Smooth muscle cell (in vitro differentiated cells): ENCODE results near the gene CTSW. TPM values are rescaled to one million over a fixed set of nuclear protein-coding genes. Genes with fewer than 3 reads are reported as not detected.

Source experiments
- DNase-seq: peaks from one replicate; lab custom pipeline; 2025; ENCODE audit not compliant: unreplicated experiment; lab: John Stamatoyannopoulos, UW
- H2AFZ ChIP-seq: fragments of 200-600 bp; sonication (generic); 2 replicates; pipeline ENCODE4 v1.6.0; 2016; ENCODE audit warnings: antibody characterized with exemption, low read depth, mild to moderate bottlenecking
- H3F3A ChIP-seq: fragments of 200-600 bp; sonication (generic); 2 replicates; pipeline ENCODE4 v1.6.0; 2017; ENCODE audit warnings: antibody characterized with exemption, low read depth
- H3K27ac ChIP-seq: fragments of 200-600 bp; sonication (generic); 2 replicates; pipeline ENCODE4 v1.5.1; 2016; ENCODE audit warnings: low read depth, mild to moderate bottlenecking
- H3K27me3 ChIP-seq: fragments of 200-600 bp; sonication (generic); 2 replicates; pipeline ENCODE4 v1.6.1; 2016; ENCODE audit warnings: low read depth, mild to moderate bottlenecking
- H3K36me3 ChIP-seq: fragments of 200-600 bp; sonication (generic); 2 replicates; pipeline ENCODE4 v1.5.1; 2016; ENCODE audit warnings: low read depth
- H3K4me1 ChIP-seq: fragments of 200-600 bp; sonication (generic); 2 replicates; pipeline ENCODE4 v1.5.1; 2016; ENCODE audit warnings: low read depth
- H3K4me2 ChIP-seq: fragments of 200-600 bp; sonication (generic); 2 replicates; pipeline ENCODE4 v1.6.0; 2016; ENCODE audit warnings: mild to moderate bottlenecking
- H3K4me3 ChIP-seq: fragments of 200-600 bp; sonication (generic); 2 replicates; pipeline ENCODE4 v1.5.1; 2016; ENCODE audit warnings: mild to moderate bottlenecking
- H3K79me2 ChIP-seq: fragments of 200-600 bp; sonication (generic); 2 replicates; pipeline ENCODE4 v1.6.0; 2016; ENCODE audit warnings: low read depth, mild to moderate bottlenecking
- H3K9ac ChIP-seq: fragments of 200-600 bp; sonication (generic); 2 replicates; pipeline ENCODE4 v1.6.0; 2016; ENCODE audit warnings: low read depth
- H3K9me3 ChIP-seq: fragments of 200-600 bp; sonication (generic); replicated peaks from 2 replicates; pipeline ENCODE4 v1.5.1; 2016; ENCODE audit warnings: low read depth
- H4K20me1 ChIP-seq: fragments of 200-600 bp; sonication (generic); 2 replicates; pipeline ENCODE4 v1.6.0; 2016; ENCODE audit warnings: low read depth
- CTCF ChIP-seq: fragments of 200-600 bp; sonication (generic); IDR thresholded peaks from 2 replicates; pipeline ENCODE4 v1.5.1; 2017; ENCODE audit warnings: borderline replicate concordance, mild to moderate bottlenecking, antibody characterized with exemption; ENCODE audit not compliant: insufficient read depth, poor library complexity, severe bottlenecking
- WGBS: methylation state at CpG from one replicate; pipeline ENCODE4 v1.1.7; 2016; ENCODE audit warnings: low lambda C conversion rate; 5-methylcytosine and 5-hydroxymethylcytosine counted together
- polyA plus RNA-seq: library from polyadenylated mRNA; unstranded; fragments of >200 nt; fragmentation: Nextera tagmentation; extraction: Ambion mirVana; gene quantifications from 2 replicates; pipeline ENCODE4 v1.2.1, GENCODE V29; 2016
- total RNA-seq: library from RNA; depleted of rRNA; stranded (reverse); fragments of >200 nt; gene quantifications from 2 replicates; pipeline ENCODE4 v1.2.3, GENCODE V29; 2014

CTSW gene
- total and polyA plus RNA-seq, 2 experiments from 2014 or later: not detected

DNA sequence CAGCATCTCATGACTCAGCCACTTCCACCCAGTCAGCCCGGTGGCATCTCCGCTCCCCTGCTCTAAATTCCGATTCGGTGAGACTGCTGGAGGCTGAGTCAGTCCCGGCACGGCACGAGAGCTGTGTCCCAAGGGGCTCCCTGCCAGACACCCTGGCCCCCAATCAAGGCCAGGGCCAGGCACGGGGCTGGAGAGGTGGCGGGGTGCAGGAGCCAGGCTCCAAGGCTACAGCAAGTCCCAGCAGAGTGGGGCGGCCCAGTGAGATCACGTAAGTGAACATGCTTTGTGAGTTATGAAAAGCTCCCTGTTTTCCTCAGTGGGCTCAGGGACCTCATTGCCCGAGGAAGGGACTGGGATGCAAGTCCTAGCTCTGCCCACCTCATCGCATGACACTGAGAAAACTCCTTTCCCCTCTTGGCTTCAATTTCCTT lies 36.2 kb downstream of the CTSW start:
- Histone ChIP-seq H3K4me2 (peak overlapping the region; percentile 93), H3K36me3 (no peaks in the 10 kb centered on the region), H3K4me3 (peak overlapping the region; percentile 6), H2AFZ (no peak overlapping the region), H3K4me1 (peaks cover 19% of the 10 kb centered on the region), H3K9me3 (no peaks in the 10 kb centered on the region), H3K27ac (peak overlapping the region; percentile 97), H3K9ac (peak overlapping the region; percentile 98), H3K27me3 (no peaks in the 10 kb centered on the region), H4K20me1 (peaks cover 6% of the 10 kb centered on the region), H3K79me2 (peaks cover 34% of the 10 kb centered on the region), H3F3A (peaks cover 26% of the 10 kb centered on the region)
- 4% methylated on average over 13 of the region's 13 CpGs for WGBS
- TF ChIP-seq CTCF: no peak
- DNase-seq: peak; percentile 86

DNA sequence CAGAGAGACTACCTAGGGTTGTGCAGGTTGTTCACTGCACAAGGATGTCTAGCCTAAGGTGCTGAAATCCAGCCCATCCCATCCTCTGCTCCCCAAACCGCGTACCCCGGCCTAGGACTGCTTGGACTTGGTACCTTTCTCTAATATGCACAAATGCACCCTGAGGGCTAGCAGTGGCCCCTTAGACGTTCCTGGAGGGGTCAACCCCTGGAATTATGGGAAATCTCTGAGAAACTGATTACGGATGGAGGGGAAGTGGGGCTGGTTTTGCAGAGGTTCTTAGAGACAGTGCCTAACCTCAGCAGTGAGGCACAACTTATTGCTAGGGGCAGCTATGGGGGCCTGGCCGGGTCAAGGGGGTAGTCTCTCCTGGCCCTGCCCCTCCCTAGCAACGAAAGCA lies 36.8 kb downstream of the CTSW start:
- DNase-seq: no peak

GRCh38 chr11:65917077-65917433 lies 37.4 kb downstream of the CTSW start:
- Histone ChIP-seq H3K27me3 (no peaks in the 10 kb centered on the region), H3K9me3 (no peaks in the 10 kb centered on the region), H3F3A (peaks cover 26% of the 10 kb centered on the region), H4K20me1 (peaks cover 6% of the 10 kb centered on the region), H3K9ac (peak overlapping the region; percentile 98), H3K79me2 (peaks cover 34% of the 10 kb centered on the region), H3K4me1 (peaks cover 19% of the 10 kb centered on the region), H3K27ac (peak overlapping the region; percentile 97), H2AFZ (no peak overlapping the region), H3K4me2 (peak overlapping the region; percentile 93), H3K36me3 (no peaks in the 10 kb centered on the region), H3K4me3 (no peak overlapping the region)
- TF ChIP-seq CTCF: no peak
- 98% methylated on average over 3 of the region's 3 CpGs for WGBS
- DNase-seq: no peak

More for the DNA sequence above, 36.8 kb downstream of the CTSW start:
- TF ChIP-seq CTCF: no peak
- Histone ChIP-seq H3K27me3 (no peaks in the 10 kb centered on the region), H3K9ac (peak overlapping the region; percentile 98), H3F3A (peaks cover 26% of the 10 kb centered on the region), H3K4me3 (peak overlapping the region; percentile 6), H3K4me2 (peak overlapping the region; percentile 93), H3K36me3 (no peaks in the 10 kb centered on the region), H3K27ac (peak overlapping the region; percentile 97), H3K4me1 (peaks cover 19% of the 10 kb centered on the region), H3K79me2 (peaks cover 34% of the 10 kb centered on the region), H2AFZ (no peak overlapping the region), H4K20me1 (peaks cover 6% of the 10 kb centered on the region), H3K9me3 (no peaks in the 10 kb centered on the region)
- 80% methylated on average over 7 of the region's 7 CpGs for WGBS
